Thyroid gland (tissue), 4 donors: ENCODE results near the gene SNAP29. TPM values are rescaled to one million over a fixed set of nuclear protein-coding genes. Genes with fewer than 3 reads are reported as not detected.

Experiments
- DNase-seq, 2 donors: peaks; one replicate each; pipeline ENCODE4 v3.0.0-alpha.2; 2019
- H3K27ac ChIP-seq, 3 donors: fragments of 200-600 bp; sonication (generic); 1 replicate in 2 of 3; 2 replicates in 1 of 3; pipeline ENCODE4 v1.5.1; 2016 to 2019; ENCODE audit warnings: mild to moderate bottlenecking in 1 of 3, moderate library complexity in 1 of 3
- H3K27me3 ChIP-seq: fragments of 200-600 bp; sonication (generic); one replicate; pipeline ENCODE4 v1.5.1; 2019
- H3K36me3 ChIP-seq, 2 donors: fragments of 200-600 bp; sonication (generic); one replicate each; pipeline ENCODE4 v1.5.1; 2016 to 2019
- H3K4me1 ChIP-seq, 2 donors: fragments of 200-600 bp; sonication (generic); one replicate each; pipeline ENCODE4 v1.5.1; 2017 to 2019
- H3K4me3 ChIP-seq, 3 donors: fragments of 200-600 bp; sonication (generic); replicated peaks in 1 of 3; 1 replicate in 2 of 3; 2 replicates in 1 of 3; pipeline ENCODE4 v1.5.1; 2016; ENCODE audit warnings: mild to moderate bottlenecking in 1 of 3
- H3K9me3 ChIP-seq: fragments of 200-600 bp; sonication (generic); one replicate; pipeline ENCODE4 v1.5.1; 2017
- POLR2A ChIP-seq, 2 donors: fragments of 450-650 bp; IDR thresholded peaks; one replicate each; pipeline ENCODE4 v1.6.1; 2017; ENCODE audit warnings: antibody characterized with exemption in 2 of 2, mild to moderate bottlenecking in 2 of 2, moderate library complexity in 1 of 2
- WGBS, 2 donors: methylation state at CpG; one replicate each; pipeline ENCODE4 v1.1.5; 2017; 5-methylcytosine and 5-hydroxymethylcytosine counted together
- intact Hi-C: fragments of 100-400 bp; cut with DNase I; formaldehyde crosslinking; loops from one replicate; pipeline ENCODE4 v1.15.1; 2023
- total RNA-seq, 4 donors: library from RNA; depleted of rRNA; stranded (reverse); fragments of >200 nt; gene quantifications; one replicate each; pipeline ENCODE4 v1.2.3, GENCODE V29; 2016
- TF ChIP-seq, protein P1 (sequence below), 6 experiments: fragments of 200-600 bp in 3 of 6; fragments of 450-650 bp in 3 of 6; sonication (generic) in 3 of 6; IDR thresholded peaks; one replicate each; pipeline ENCODE4 v1.5.1; 2016 to 2019; ENCODE audit warnings: antibody characterized with exemption in 6 of 6, mild to moderate bottlenecking in 2 of 6, inconsistent platforms in 1 of 6, moderate library complexity in 1 of 6

Gene SNAP29
- total RNA-seq, 4 donors from 2014 or later, result 17.1 to 21.1 (median 17.6) TPM

DNA sequence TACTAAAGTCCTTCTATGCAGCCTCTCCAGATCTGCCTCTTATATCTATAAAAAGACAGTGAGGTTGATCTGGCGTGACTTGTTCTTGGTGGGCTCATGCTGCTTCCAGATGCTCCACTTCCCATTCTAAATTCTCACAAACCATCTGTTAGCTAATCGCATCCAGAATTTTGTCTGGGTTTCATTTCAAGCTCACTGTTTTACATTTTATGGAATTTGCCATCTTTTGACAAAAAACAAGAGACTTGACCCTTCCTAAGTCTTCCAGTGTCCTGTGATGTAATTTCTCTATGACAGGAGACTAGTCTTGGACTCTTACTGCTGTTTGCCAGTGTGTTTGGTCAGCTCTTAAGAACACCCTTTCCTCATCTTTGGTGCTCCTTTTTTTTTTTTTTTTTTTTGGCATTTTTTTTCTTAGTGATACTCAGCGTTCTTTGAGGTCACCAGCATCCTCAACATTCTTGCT lies 81.4 kb downstream of the SNAP29 start:
- Histone ChIP-seq H3K4me3 (no peak overlapping the region), H3K27ac (no peak overlapping the region), H3K4me1 (peaks cover 16 to 35% of the 10 kb centered on the region in 2 donors), H3K36me3 (no peaks in the 10 kb centered on the region), H3K9me3 (no peaks in the 10 kb centered on the region), H3K27me3 (no peaks in the 10 kb centered on the region)
- intact Hi-C loops, result no loop called here
- no peak for TF ChIP-seq POLR2A (IDR thresholded peaks at IDR 0.05)
- TF ChIP-seq, protein P1, sequence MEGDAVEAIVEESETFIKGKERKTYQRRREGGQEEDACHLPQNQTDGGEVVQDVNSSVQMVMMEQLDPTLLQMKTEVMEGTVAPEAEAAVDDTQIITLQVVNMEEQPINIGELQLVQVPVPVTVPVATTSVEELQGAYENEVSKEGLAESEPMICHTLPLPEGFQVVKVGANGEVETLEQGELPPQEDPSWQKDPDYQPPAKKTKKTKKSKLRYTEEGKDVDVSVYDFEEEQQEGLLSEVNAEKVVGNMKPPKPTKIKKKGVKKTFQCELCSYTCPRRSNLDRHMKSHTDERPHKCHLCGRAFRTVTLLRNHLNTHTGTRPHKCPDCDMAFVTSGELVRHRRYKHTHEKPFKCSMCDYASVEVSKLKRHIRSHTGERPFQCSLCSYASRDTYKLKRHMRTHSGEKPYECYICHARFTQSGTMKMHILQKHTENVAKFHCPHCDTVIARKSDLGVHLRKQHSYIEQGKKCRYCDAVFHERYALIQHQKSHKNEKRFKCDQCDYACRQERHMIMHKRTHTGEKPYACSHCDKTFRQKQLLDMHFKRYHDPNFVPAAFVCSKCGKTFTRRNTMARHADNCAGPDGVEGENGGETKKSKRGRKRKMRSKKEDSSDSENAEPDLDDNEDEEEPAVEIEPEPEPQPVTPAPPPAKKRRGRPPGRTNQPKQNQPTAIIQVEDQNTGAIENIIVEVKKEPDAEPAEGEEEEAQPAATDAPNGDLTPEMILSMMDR (IDR thresholded peaks at IDR 0.05), result no peak
- WGBS, 2 donors, result 83 to 93% methylated on average over 3 of the region's 3 CpGs
- DNase-seq, result no peak

Other genes starting within 250 kb of the SNAP29 start
- 1 to 10 TPM in 1 of 4 donors, not detected in 3; 2.6 TPM for gene SERPIND1, start 84.9 kb upstream of the SNAP29 start, total RNA-seq
- gene PI4KA, start 196 bp upstream of the SNAP29 start, total RNA-seq, result 100 to 1,000 TPM in 3 of 4 donors, 10 to 100 TPM in 1; 85.0 to 127 (median 101) TPM
- gene CRKL, start 58.4 kb downstream of the SNAP29 start, total RNA-seq, result 10 to 100 TPM; 38.5 to 47.8 (median 42.1) TPM
- 1 to 10 TPM in 2 of 4 donors, under 1 TPM in 2; 0.11 to 2.0 (median 0.80) TPM for gene AIFM3, start 108.2 kb downstream of the SNAP29 start, total RNA-seq
- 10 to 100 TPM; 37.1 to 67.2 (median 55.7) TPM for gene LZTR1, start 123.3 kb downstream of the SNAP29 start, total RNA-seq
- gene THAP7, start 143.1 kb downstream of the SNAP29 start, total RNA-seq, result 10 to 100 TPM; 51.0 to 75.0 (median 58.9) TPM
- under 1 TPM in 1 of 4 donors, not detected in 3; 0.40 TPM for gene P2RX6, start 156.2 kb downstream of the SNAP29 start, total RNA-seq
- under 1 TPM in 2 of 4 donors, not detected in 2; 0.45 to 0.54 TPM for gene SLC7A4, start 173.6 kb downstream of the SNAP29 start, total RNA-seq
- not detected for gene LRRC74B, start 186.9 kb downstream of the SNAP29 start, total RNA-seq